T-helper 22 cell (primary cell): ENCODE results near the gene ZNF592.

Experiments used
- DNase-seq: peaks from one replicate; pipeline ENCODE4 v3.0.0-alpha.2; 2020; ENCODE audit warnings: low read depth

The ZNF592 gene

GRCh38 chr15:84810073-84810840 is 61.9 kb downstream of the ZNF592 start:
- no peak for DNase-seq

GRCh38 chr15:84811151-84811550 is 62.8 kb downstream of the ZNF592 start:
- no peak for DNase-seq

GRCh38 chr15:84811828-84812227 is 63.4 kb downstream of the ZNF592 start:
- DNase-seq, result no peak

- no peak for DNase-seq
These were observed 64.5 kb downstream of the ZNF592 start for GRCh38 chr15:84812842-84813241.

GRCh38 chr15:84813435-84813834 is 65.0 kb downstream of the ZNF592 start:
- DNase-seq, result no peak

GRCh38 chr15:84813931-84814330 is 65.5 kb downstream of the ZNF592 start:
- no peak for DNase-seq

GRCh38 chr15:84814916-84815315 is 66.5 kb downstream of the ZNF592 start:
- DNase-seq, result no peak

GRCh38 chr15:84816694-84817465 is 68.5 kb downstream of the ZNF592 start, which contains the start of gene ALPK3:
ALPK3 (plus strand) TSS chr15:84817356; CDS start chr15:84817453, 97 bp downstream.
- DNase-seq, result no peak

GRCh38 chr15:84817466-84818081 is 69.2 kb downstream of the ZNF592 start:
- no peak for DNase-seq

- no peak for DNase-seq
These were observed 70.1 kb downstream of the ZNF592 start for GRCh38 chr15:84818261-84819131.

GRCh38 chr15:84819291-84819768 is 70.9 kb downstream of the ZNF592 start:
- DNase-seq, result no peak

- no peak for DNase-seq
These were observed 71.4 kb downstream of the ZNF592 start for GRCh38 chr15:84819791-84820190.

- DNase-seq, result no peak
These were observed 73.2 kb downstream of the ZNF592 start for GRCh38 chr15:84821501-84822021.

GRCh38 chr15:84822653-84823281 is 74.4 kb downstream of the ZNF592 start:
- DNase-seq, result no peak

GRCh38 chr15:84823282-84823878 is 75.0 kb downstream of the ZNF592 start:
- no peak for DNase-seq

- no peak for DNase-seq
These were observed 76.0 kb downstream of the ZNF592 start for GRCh38 chr15:84824260-84825007.

GRCh38 chr15:84826369-84826823 is 78.0 kb downstream of the ZNF592 start:
- DNase-seq, result no peak

GRCh38 chr15:84827246-84827645 is 78.9 kb downstream of the ZNF592 start:
- no peak for DNase-seq

- DNase-seq, result no peak
These were observed 79.9 kb downstream of the ZNF592 start for GRCh38 chr15:84828086-84828908.
